ENCODE results near the gene UMODL1. TPM values are rescaled to one million over a fixed set of nuclear protein-coding genes. Genes with fewer than 3 reads are reported as not detected.

Gene UMODL1
- total and polyA plus RNA-seq, 3 experiments from 2014 or later = 0.07 TPM; not detected in 2

- H3K27ac Mint-ChIP-seq = peak overlapping the region in 1 of 8 donors; percentile 91
Observed at GRCh38 chr21:42129300-42130266, 58.5 kb downstream of the UMODL1 start.

GRCh38 chr21:42130441-42130840 lies 59.3 kb downstream of the UMODL1 start:
- Histone ChIP-seq H3K4me3 (ENCODE audit: low read length) (no peak overlapping the region), H3K9me3 (ENCODE audit: low read length) (no peaks in the 10 kb centered on the region), H3K4me1 (ENCODE audit: insufficient read depth, low read length) (no peaks in the 10 kb centered on the region), H3K27me3 (ENCODE audit: insufficient read depth, low read length, poor library complexity, severe bottlenecking) (peaks cover under 1% of the 10 kb centered on the region), H3K36me3 (ENCODE audit: insufficient read depth, low read length) (no peaks in the 10 kb centered on the region), H3K27ac (ENCODE audit: low read depth, low read length) (no peak overlapping the region)
- POLR2A ChIA-PET = no interaction called here
- CTCF ChIA-PET = no interaction called here
- Mint-ChIP-seq H3K4me3 (no peak overlapping the region), H3K27ac (no peak overlapping the region), H3K4me1 (no peaks in the 10 kb centered on the region), H3K27me3 (peaks cover 7 to 12% of the 10 kb centered on the region in 2 donors), H3K36me3 (no peaks in the 10 kb centered on the region), H3K9me3 (no peaks in the 10 kb centered on the region)
- no peak for DNase-seq

More at GRCh38 chr21:42129300-42130266, 58.5 kb downstream of the UMODL1 start:
- Histone ChIP-seq H3K36me3 (ENCODE audit: insufficient read depth, low read length) (no peaks in the 10 kb centered on the region), H3K4me3 (ENCODE audit: low read length) (no peak overlapping the region), H3K4me1 (ENCODE audit: insufficient read depth, low read length) (no peaks in the 10 kb centered on the region), H3K27me3 (ENCODE audit: insufficient read depth, low read length, poor library complexity, severe bottlenecking) (peaks cover 8% of the 10 kb centered on the region), H3K9me3 (ENCODE audit: low read length) (no peaks in the 10 kb centered on the region), H3K27ac (ENCODE audit: low read depth, low read length) (no peak overlapping the region)
- ChIA-PET POLR2A (no interaction called here), CTCF (interaction anchor here (0.6 to 1.4 kb wide), 2 partner anchors 22 to 622 kb away, joined by 3 to 5 read pairs; no protein-coding TSS in a partner anchor)
- no peaks in the 10 kb centered on the region for H3K9me3 Mint-ChIP-seq
- H3K4me1 Mint-ChIP-seq = no peaks in the 10 kb centered on the region
- peaks cover 14 to 20% of the 10 kb centered on the region in 2 donors for H3K27me3 Mint-ChIP-seq
- no peak for DNase-seq
- H3K36me3 Mint-ChIP-seq = no peaks in the 10 kb centered on the region
- H3K4me3 Mint-ChIP-seq = peak overlapping the region in 1 of 7 donors; percentile 37

- H3K27ac ChIP-seq (ENCODE audit: low read depth, low read length) = no peak overlapping the region
- Mint-ChIP-seq H3K27ac (no peak overlapping the region), H3K36me3 (no peaks in the 10 kb centered on the region), H3K4me3 (no peak overlapping the region), H3K9me3 (no peaks in the 10 kb centered on the region), H3K27me3 (peaks cover 0 to 4% of the 10 kb centered on the region in 2 donors), H3K4me1 (no peaks in the 10 kb centered on the region)
- no peaks in the 10 kb centered on the region for H3K9me3 ChIP-seq (ENCODE audit: low read length)
- ChIA-PET CTCF (no interaction called here), POLR2A (no interaction called here)
- no peak overlapping the region for H3K4me3 ChIP-seq (ENCODE audit: low read length)
- DNase-seq = no peak
- H3K4me1 ChIP-seq (ENCODE audit: insufficient read depth, low read length) = no peaks in the 10 kb centered on the region
- H3K36me3 ChIP-seq (ENCODE audit: insufficient read depth, low read length) = no peaks in the 10 kb centered on the region
- H3K27me3 ChIP-seq (ENCODE audit: insufficient read depth, low read length, poor library complexity, severe bottlenecking) = no peaks in the 10 kb centered on the region
Observed at GRCh38 chr21:42132183-42132582, 61.1 kb downstream of the UMODL1 start.

GRCh38 chr21:42133131-42133530 lies 62.0 kb downstream of the UMODL1 start:
- H3K27me3 Mint-ChIP-seq = peaks cover 0 to 4% of the 10 kb centered on the region in 2 donors
- no peaks in the 10 kb centered on the region for H3K9me3 Mint-ChIP-seq
- Histone ChIP-seq H3K27ac (ENCODE audit: low read depth, low read length) (no peak overlapping the region), H3K27me3 (ENCODE audit: insufficient read depth, low read length, poor library complexity, severe bottlenecking) (no peaks in the 10 kb centered on the region), H3K9me3 (ENCODE audit: low read length) (no peaks in the 10 kb centered on the region), H3K4me3 (ENCODE audit: low read length) (no peak overlapping the region), H3K4me1 (ENCODE audit: insufficient read depth, low read length) (no peaks in the 10 kb centered on the region), H3K36me3 (ENCODE audit: insufficient read depth, low read length) (no peaks in the 10 kb centered on the region)
- no peak for DNase-seq
- H3K27ac Mint-ChIP-seq = no peak overlapping the region
- peaks cover 0 to 4% (median 0%) of the 10 kb centered on the region in 3 donors for H3K4me1 Mint-ChIP-seq
- ChIA-PET POLR2A (no interaction called here), CTCF (no interaction called here)
- H3K36me3 Mint-ChIP-seq = no peaks in the 10 kb centered on the region
- no peak overlapping the region for H3K4me3 Mint-ChIP-seq

- H3K9me3 ChIP-seq (ENCODE audit: low read length) = no peaks in the 10 kb centered on the region
- ChIA-PET POLR2A (no interaction called here), CTCF (interaction anchor here (0.6 kb wide), 1 partner anchor 83 kb away, joined by 3 read pairs; the partner anchor contains the start of gene ABCG1)
- H3K9me3 Mint-ChIP-seq = no peaks in the 10 kb centered on the region
- H3K4me1 ChIP-seq (ENCODE audit: insufficient read depth, low read length) = no peaks in the 10 kb centered on the region
- no peaks in the 10 kb centered on the region for H3K36me3 Mint-ChIP-seq
- H3K27ac ChIP-seq (ENCODE audit: low read depth, low read length) = no peak overlapping the region
- H3K4me3 ChIP-seq (ENCODE audit: low read length) = no peak overlapping the region
- peaks cover 6 to 7% of the 10 kb centered on the region in 2 donors for H3K27me3 Mint-ChIP-seq
- H3K27me3 ChIP-seq (ENCODE audit: insufficient read depth, low read length, poor library complexity, severe bottlenecking) = no peaks in the 10 kb centered on the region
- H3K27ac Mint-ChIP-seq = peak overlapping the region in 1 of 8 donors; percentile 75
- DNase-seq = no peak
- H3K36me3 ChIP-seq (ENCODE audit: insufficient read depth, low read length) = no peaks in the 10 kb centered on the region
- H3K4me3 Mint-ChIP-seq = no peak overlapping the region
- H3K4me1 Mint-ChIP-seq = peaks cover 0 to 4% (median 0%) of the 10 kb centered on the region in 3 donors
Observed at GRCh38 chr21:42135386-42136052, 64.4 kb downstream of the UMODL1 start.

- H3K4me3 Mint-ChIP-seq = no peak overlapping the region
- DNase-seq = peak in 1 of 5 donors; percentile 43
- H3K27ac Mint-ChIP-seq = no peak overlapping the region
- Histone ChIP-seq H3K9me3 (ENCODE audit: low read length) (no peaks in the 10 kb centered on the region), H3K36me3 (ENCODE audit: insufficient read depth, low read length) (no peaks in the 10 kb centered on the region), H3K4me1 (ENCODE audit: insufficient read depth, low read length) (no peaks in the 10 kb centered on the region), H3K27me3 (ENCODE audit: insufficient read depth, low read length, poor library complexity, severe bottlenecking) (no peaks in the 10 kb centered on the region), H3K27ac (ENCODE audit: low read depth, low read length) (no peak overlapping the region), H3K4me3 (ENCODE audit: low read length) (no peak overlapping the region)
- peaks cover under 1 to 4% (median under 1%) of the 10 kb centered on the region in 3 donors for H3K4me1 Mint-ChIP-seq
- H3K9me3 Mint-ChIP-seq = no peaks in the 10 kb centered on the region
- CTCF ChIA-PET = no interaction called here
- H3K36me3 Mint-ChIP-seq = no peaks in the 10 kb centered on the region
- peaks cover 4 to 7% of the 10 kb centered on the region in 2 donors for H3K27me3 Mint-ChIP-seq
- POLR2A ChIA-PET = no interaction called here
Observed at GRCh38 chr21:42137191-42137904, 66.2 kb downstream of the UMODL1 start.

- Mint-ChIP-seq H3K36me3 (no peaks in the 10 kb centered on the region), H3K27me3 (peaks cover 9 to 12% of the 10 kb centered on the region in 2 donors), H3K4me3 (no peak overlapping the region), H3K9me3 (no peaks in the 10 kb centered on the region), H3K27ac (peak overlapping the region in 1 of 8 donors; percentile 91), H3K4me1 (peaks cover 4 to 6% (median 5%) of the 10 kb centered on the region in 3 donors)
- no peaks in the 10 kb centered on the region for H3K36me3 ChIP-seq (ENCODE audit: insufficient read depth, low read length)
- no peak overlapping the region for H3K4me3 ChIP-seq (ENCODE audit: low read length)
- no peaks in the 10 kb centered on the region for H3K27me3 ChIP-seq (ENCODE audit: insufficient read depth, low read length, poor library complexity, severe bottlenecking)
- CTCF ChIA-PET = interaction anchor here (1.2 to 2.4 kb wide), 2 partner anchors 118 to 120 kb away, joined by 4 to 10 read pairs; no protein-coding TSS in a partner anchor
- POLR2A ChIA-PET = no interaction called here
- no peaks in the 10 kb centered on the region for H3K4me1 ChIP-seq (ENCODE audit: insufficient read depth, low read length)
- no peak for DNase-seq
- H3K27ac ChIP-seq (ENCODE audit: low read depth, low read length) = no peak overlapping the region
- no peaks in the 10 kb centered on the region for H3K9me3 ChIP-seq (ENCODE audit: low read length)
Observed at GRCh38 chr21:42140196-42140934, 69.2 kb downstream of the UMODL1 start.
